HG02759 (cell line): Measurements from ENCODE around the gene BICDL2.

ENCODE experiments used
- ATAC-seq: cut with Tn5 transposase; IDR thresholded peaks from one replicate; pipeline ENCODE4 v1.9.1; 2021; ENCODE audit warnings: mild to moderate bottlenecking, moderate library complexity; ENCODE audit not compliant: unreplicated experiment

Gene BICDL2

DNA sequence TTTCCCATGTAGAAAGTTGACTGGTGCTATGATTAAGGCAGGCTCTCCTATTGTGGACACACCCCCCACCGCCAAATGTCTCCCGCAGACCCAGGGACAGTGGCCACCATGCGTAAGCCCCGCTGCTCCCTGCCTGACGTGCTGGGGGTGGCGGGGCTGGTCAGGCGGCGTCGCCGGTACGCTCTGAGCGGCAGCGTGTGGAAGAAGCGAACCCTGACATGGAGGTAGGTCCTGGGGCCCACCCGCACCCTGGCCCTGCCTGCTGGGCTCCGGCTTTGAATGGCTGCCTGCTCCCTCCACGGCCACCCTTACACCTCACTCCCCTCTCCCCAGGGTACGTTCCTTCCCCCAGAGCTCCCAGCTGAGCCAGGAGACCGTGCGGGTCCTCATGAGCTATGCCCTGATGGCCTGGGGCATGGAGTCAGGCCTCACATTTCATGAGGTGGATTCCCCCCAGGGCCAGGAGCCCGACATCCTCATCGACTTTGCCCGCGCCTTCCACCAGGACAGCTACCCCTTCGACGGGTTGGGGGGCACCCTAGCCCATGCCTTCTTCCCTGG lies 13.3 kb upstream of the BICDL2 start:
- ATAC-seq: no peak

- ATAC-seq: no peak
Measured at GRCh38 chr16:3047387-3047720, 10.6 kb upstream of the BICDL2 start.

DNA sequence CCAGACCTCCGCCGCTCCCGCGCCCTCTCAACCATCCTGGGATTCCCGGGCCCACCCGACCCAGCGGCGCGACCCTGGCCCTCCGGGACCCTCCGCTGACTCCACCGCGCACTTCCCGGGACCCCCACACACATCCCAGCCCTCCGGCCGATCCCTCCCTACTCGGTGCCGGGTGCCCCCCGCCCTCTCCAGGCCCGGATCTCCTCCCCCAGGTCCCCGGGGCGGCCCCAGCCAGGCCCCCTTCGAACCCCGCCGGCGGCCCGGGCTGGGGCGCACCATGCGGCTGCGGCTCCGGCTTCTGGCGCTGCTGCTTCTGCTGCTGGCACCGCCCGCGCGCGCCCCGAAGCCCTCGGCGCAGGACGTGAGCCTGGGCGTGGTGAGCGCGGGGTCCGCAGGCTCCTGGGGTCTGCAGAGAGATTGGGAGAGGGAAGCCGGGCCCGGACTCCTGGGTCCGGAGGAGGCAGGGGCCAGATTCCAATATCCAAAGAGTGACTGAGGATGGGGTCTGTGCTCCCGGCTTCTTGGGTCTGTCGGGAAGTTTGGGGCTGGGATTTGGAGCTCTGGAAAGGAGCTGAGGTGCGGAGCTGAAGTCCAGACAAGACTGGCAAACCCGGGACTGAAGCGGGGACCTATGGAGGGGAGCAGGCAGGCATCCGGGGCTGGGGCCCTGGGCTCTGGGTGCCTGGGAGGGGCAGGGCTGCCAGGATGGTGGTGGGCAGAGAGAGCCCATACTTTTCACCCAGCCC lies 10.1 kb upstream of the BICDL2 start:
- no peak for ATAC-seq

DNA sequence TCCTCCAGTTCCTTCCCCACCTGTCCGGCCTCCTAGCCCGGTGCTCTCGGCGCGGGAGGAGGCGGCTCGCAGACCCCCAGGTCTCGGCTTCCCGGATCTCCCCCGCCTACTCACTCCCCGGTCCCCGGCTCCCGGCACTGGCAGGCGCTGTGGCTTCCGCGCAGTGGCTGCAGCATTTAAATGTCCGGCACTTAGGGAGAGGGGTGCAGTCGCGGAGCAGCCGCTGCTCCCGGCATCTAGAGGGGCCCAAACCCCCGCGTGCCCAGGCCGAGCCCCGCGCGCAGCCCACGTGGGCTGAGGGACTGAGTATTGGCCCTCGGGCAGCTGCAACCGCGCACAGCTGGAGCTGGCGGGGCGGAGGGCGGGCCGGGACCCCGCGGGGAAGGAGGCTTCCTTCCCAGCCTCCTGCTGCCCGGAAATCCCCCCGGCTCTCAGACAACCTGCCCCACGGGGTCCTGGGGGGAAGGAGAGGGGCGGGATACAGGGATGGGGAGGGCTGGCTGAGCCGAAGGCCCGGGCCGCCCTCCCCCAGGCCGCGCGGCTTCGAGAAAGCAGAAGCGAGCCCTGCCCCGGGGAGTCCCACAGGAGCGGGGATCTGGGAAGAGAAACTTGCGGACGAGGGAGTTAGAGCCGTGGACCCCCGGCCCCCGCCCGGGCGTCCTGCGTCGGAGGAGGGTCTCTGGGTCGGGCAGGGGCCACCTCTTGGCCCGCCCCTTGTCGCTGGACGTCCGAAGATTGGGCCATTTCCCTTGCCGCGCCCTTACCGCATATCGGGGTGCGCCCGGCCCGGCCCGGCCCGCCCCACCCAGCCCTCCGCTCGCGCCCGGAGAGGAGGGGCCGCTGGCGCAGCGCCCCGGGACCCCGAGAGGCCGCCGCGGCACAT lies 9.3 kb upstream of the BICDL2 start, which contains the start of gene MMP25:
MMP25 (plus strand) TSS at position 804 of the 883 bp plus-strand sequence. CDS start 357 bp downstream, outside the sequence.
- no peak for ATAC-seq

DNA sequence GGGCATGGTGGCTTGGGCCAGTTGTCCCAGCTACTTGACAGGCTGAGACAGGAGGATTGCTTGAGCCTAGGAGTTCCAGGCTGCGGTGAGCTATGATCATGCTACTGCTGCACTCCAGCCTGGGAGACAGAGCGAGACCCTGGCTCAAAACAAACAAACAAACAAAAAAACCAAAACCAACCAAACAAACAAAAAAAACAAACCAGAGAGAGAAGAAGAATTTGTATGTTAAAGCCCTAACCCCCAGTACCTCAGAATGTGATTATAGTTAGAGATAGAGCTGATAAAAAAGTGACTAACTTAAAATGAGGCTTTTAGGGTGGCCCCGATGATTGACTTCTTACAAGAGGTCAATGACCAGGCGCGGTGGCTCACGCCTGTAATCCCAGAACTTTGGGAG lies 8.0 kb upstream of the BICDL2 start:
- ATAC-seq: no peak

DNA sequence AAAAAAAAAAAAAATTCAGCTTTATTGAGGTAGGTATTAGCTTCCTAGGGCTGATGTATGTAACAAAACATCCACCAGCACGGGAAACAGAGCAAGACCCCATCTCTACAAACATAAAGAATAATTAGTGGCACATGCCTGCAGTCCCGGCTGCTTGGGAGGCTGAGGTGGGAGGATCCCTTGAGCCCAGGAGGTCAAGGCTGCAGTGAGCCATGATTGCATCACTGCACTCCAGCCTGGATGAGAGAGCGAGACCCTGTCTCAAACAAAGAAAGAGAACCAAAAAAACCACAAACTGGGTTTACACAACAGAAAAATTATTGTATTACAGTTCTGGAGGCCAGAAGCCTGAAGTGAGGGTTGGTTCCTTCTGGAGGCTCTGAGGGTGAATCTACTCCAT lies 5.6 kb upstream of the BICDL2 start:
- no peak for ATAC-seq

DNA sequence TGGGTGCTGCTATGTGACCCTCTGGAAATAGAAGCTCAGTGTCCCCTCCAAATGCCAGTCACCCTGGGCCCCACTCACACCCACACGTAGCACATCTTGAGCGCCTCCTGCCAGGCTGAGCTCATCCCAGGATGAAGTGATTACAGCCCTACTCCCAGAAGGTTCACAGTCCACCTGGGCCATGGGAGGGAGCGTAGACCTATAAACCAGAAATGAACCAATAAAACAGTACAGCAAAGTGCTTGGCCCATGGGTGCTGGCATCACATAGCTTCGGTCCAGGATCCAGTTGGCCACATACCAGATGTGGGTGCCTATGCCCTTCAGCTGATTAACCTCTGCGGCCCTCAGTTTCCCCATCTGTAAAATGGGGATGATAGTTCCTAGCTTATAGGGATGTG lies 2.2 kb upstream of the BICDL2 start:
- ATAC-seq: no peak

- no peak for ATAC-seq
Measured at GRCh38 chr16:3038256-3038655, 1.5 kb upstream of the BICDL2 start.

DNA sequence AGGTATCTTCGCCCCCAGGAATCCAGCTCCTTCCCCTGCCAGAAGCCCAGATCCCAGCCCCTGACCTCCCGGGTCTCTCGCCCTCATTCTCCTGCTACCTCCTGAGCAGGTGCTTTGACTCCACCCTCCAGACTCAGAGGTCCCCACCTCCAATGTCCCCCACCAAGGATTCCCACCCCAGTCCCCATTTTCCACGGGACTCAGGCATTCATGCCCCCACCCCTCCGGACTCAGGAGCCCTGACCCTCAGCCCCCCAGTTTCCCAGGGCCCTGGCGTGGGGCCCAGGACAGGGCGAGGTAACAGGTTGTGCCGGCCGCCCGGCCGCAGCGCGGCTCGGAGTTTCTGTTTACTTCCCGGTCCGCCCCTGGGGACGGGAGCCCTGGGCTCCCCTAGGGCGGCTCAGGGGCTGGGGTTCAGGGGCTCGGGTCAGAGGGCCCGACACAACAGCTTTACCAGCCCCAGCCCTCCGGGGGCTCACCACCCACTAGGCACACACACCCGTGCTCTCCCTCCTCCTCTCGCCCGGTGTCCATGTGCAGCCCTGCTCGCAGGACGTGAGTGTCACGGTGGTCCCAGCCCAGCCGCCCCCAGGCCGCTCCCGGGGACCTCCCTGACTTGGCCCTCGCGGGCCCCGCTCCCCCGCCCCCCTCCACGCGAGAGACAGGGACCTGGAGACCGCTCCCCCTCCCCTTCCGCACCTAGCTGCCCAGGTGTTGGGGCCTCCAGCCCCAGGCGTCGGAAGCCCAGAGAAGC lies 595 bp downstream of the BICDL2 start:
- no peak for ATAC-seq

- no peak for ATAC-seq
Measured at GRCh38 chr16:3035289-3035971, 1.3 kb downstream of the BICDL2 start.

DNA sequence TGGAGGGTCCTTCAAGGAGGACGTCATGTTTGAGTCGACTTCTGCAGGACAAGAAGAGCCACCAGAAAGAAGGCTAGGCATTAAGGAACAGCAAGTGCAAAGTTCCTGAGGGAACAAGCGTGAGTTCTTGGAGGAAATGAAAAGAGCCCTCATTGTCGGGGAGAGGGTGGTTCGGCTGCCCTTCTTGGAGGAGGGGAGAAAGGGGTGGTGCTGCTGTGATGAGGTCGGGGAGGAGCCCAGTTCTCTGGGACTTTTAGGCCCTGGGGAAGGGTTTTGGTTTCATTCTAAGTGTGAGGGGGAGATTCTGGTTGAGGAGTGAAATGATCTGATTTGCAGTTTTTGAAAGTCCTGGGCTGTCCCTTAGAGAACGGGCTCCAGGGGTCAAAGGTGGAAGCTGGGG lies 4.1 kb downstream of the BICDL2 start:
- ATAC-seq: no peak

- ATAC-seq: no peak
Measured at GRCh38 chr16:3030222-3031212, 6.2 kb downstream of the BICDL2 start.

DNA sequence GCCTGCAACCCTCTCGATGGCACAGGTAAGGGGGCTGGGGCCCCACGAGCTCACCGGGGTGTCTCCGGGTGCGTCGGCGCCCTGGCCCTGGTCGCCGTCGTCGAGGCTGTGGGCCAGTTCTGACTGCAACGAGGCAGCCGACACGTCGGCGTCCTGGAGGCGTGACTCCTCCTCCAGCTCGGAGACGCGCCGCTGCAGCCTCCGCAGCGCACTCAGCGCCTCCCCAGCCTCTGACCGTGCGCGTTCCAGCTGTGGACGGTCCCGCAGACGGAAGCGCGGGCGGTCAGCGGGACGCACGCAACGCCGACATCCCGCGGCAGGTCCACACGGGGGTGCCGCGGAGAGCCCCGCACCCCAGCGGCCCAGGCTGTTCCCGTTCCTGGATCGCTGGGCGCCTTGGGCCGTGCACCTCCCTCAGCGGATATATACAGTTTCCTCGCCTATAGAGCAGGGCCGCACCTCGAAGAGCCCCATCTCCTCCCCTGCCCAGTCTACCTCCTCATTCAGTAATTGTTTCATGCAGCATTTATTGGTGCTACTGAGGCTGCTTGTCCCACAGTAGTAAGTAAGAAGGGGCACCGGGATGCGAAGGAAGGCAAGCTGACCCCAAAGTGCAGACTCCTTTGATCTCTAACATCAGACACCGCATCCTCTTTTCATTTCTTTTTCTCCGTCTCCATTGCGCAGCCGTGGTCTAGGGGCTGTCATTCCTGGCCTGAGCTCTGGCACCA lies 7.1 kb downstream of the BICDL2 start:
- ATAC-seq: no peak

DNA sequence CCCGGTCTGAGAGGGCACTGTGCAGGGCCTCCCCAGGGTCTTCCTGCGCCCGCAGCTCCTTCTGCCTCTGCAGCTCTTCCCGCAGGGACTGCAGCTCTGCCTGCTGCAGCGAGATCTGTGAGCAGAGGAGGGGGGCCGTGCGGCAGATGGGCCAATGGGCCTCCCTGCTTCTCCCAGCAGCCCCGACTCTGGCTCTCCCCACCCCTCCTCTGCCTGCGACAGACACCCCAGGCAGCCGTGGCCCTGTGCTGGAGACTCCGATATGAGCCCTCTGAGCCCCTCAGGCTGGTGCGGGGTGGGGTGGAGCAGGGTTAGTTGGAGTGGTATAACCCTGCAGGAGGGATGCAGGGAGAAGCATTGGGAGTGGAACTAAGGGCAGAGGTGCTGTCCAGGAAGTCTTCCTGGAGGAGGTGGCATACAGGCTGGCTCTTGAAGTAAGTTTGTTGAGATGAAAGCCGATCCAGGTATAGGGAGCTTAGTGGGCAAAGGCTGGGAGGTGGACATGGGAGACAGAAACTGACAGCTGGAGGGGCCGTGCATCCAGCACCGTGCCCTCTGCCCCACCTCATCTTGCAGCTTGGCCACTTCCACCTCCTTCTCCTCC lies 7.9 kb downstream of the BICDL2 start:
- no peak for ATAC-seq

DNA sequence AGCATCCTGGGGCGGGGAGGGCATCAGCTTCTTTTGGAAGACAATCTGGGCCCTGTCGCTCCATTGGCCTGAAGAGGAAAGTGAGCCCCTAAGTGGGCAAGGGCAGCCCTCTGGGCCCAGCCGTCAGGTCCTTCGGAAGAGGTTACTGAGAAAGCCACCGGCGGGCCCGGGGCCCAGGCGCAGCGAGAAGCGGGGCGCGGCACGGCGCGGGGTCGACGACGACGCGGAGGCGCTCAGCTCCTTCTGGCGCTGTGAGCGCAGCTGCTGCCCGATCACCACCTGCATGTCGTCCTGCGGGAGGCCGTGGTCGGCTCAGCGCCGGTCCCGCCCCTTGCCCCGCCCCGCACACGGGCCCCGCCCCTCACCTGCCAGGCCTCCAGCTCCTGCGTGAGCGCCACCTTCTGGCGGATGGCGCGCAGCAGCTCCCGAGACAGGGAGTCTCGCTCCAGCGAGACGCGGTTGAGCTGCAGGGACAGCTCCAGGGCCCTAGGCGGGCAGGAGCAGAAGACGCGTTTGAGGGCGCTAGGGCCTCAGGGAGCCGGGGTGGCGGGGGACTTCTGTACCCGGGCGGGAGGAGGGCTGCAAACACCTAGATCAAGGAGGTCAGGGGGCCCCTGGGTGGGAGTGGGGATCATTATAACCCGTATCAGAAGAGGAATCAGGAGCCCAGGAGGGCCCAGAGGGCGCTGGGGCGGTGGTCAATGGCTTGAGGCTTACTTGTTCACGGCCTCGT lies 8.6 kb downstream of the BICDL2 start:
- peak; percentile 38 for ATAC-seq

- no peak for ATAC-seq
Measured at GRCh38 chr16:3027489-3027795, 9.3 kb downstream of the BICDL2 start.

DNA sequence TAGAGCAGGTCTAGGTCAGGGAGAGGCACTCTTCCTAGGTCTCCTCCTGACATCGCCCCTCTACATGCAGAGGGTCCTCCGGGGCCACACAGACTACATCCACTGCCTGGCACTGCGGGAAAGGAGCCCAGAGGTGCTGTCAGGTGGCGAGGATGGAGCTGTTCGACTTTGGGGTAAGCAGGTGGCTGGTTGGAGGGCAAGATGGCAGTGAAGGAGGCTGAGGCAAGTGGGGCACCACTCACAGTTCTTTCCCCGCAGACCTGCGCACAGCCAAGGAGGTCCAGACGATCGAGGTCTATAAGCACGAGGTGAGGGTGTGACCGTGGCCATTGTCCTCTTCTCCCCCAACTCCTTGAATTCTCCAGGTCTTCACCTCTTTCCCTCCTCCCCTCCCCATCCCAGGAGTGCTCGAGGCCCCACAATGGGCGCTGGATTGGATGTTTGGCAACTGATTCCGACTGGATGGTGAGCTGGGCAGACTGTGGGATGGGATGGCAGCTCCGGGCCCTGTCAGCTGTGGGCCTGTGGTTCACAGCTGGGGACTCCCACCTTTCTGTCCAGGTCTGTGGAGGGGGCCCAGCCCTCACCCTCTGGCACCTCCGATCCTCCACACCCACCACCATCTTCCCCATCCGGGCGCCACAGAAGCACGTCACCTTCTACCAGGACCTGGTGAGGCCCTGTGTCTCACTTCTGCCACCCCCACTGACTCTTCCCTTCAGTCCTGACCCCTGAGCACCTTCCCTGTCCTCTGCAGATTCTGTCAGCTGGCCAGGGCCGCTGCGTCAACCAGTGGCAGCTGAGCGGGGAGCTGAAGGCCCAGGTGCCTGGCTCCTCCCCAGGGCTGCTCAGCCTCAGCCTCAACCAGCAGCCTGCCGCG lies 9.9 kb downstream of the BICDL2 start:
- no peak for ATAC-seq
